ENCODE data around the gene APBA2. TPM values are rescaled to one million over a fixed set of nuclear protein-coding genes. Genes with fewer than 3 reads are reported as not detected.

APBA2 gene
- total and polyA plus RNA-seq, 2 of the 13 experiments (the other 11 are each of a cell fraction or from before 2014, with no cell fraction given) = 0.62 to 2.3 TPM

DNA sequence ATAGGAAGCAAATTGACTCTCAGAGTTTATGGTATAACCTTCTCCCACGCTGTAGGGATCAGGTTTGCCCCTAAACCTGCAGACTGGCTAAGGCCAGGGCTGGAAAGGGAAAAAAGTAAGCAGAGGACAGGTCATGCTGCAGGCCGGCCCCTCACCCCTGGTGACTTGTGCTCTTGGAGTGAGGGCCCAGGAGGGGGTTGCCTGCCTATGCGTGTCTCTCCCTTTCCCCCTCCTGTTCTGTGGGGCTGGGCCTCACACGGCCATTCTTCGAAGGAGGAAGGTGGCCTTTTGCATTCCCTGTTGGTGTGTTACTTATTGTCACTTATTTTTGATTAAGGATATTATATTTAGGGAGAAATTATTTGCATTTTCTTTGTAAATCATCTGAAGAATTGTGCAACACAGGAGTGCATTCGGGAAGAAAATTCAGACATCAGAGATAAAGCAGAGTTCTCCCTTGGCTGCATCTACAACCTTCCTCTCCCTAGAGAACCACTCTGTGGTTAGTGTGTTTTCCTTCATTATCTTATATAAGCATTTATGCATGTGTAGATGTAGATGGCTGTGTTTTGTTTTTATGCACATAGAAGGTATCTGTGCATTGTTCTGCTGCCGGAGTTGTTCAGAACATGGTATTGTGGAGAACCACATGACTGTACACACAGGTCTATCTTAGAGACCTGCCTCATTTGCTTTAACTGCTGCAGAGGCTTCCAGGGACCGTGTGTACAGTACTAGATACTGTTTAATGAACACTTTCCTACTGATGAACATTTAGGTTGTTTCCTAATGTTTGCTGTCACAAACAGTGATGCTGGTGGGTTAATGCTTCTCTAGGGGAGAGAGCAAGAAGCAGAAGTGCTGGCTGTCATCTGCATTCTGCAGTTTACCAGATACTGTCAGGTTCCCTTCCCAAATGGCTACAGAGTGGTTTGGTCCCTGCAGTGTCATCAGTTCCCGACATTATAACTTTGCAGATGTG, 133.5 kb downstream of the APBA2 start:
- BruUV-seq (replicated peaks) = no TSS peak
- Histone ChIP-seq H3K4me2 (ENCODE audit: low read depth, low read length) (no peak overlapping the region), H3K27ac (ENCODE audit: extremely low read length, insufficient read depth, low read length) (no peak overlapping the region), H3K4me1 (ENCODE audit: insufficient read depth, low read length) (no peaks in the 10 kb centered on the region), H3K36me3 (replicated peaks in 1 of 2; ENCODE audit: control insufficient read depth in 1 of 2, insufficient read depth in 2 of 2, low read length in 2 of 2) (no peaks in the 10 kb centered on the region), H2AFZ (ENCODE audit: low read length) (no peak overlapping the region), H3K9me3 (ENCODE audit: low read length) (no peaks in the 10 kb centered on the region), H4K20me1 (ENCODE audit: insufficient read depth, low read length) (no peaks in the 10 kb centered on the region), H3K9ac (ENCODE audit: insufficient read depth, low read depth, low read length) (no peak overlapping the region), H3K4me3 (replicated peaks in 1 of 3; ENCODE audit: insufficient read depth in 1 of 3, low read depth in 2 of 3, low read length in 3 of 3) (no peak overlapping the region), H3K79me2 (ENCODE audit: insufficient read depth, low read length) (no peaks in the 10 kb centered on the region), H3K27me3 (ENCODE audit: control insufficient read depth in 1 of 2, insufficient read depth in 2 of 2, low read length in 2 of 2) (no peaks in the 10 kb centered on the region)
- FAIRE-seq = no peak
- CTCF ChIA-PET (ENCODE audit: low intra/inter-chr PET ratio, low total read pairs) = no interaction called here
- 30% methylated on average over 7 of the region's 9 CpGs for WGBS (ENCODE audit: low lambda C conversion rate)
- intact Hi-C loops (cut with micrococcal nuclease; ENCODE audit: unreplicated experiment) = no loop called here
- in situ Hi-C loops (cut with HindIII; ENCODE audit: extremely low pct_ligation_motif_present, low pct_unique_long_range_greater_than_20kb) = no loop called here
- no peak for ATAC-seq
- POLR2A ChIA-PET = no interaction called here
- DNase-seq (ENCODE audit: low spot score) = no peak
- TF ChIP-seq ZNF431 (CRISPR knock-in tag; IDR thresholded peaks at IDR 0.05; ENCODE audit: borderline replicate concordance, low read depth) = no peak
- TF ChIP-seq GABPA (IDR thresholded peaks at IDR 0.05; ENCODE audit: low read depth, low read length) = no peak
- no peak for TF ChIP-seq GABPA (CRISPR knock-in tag; IDR thresholded peaks at IDR 0.05; ENCODE audit: low read depth)
- TF ChIP-seq, protein P1, sequence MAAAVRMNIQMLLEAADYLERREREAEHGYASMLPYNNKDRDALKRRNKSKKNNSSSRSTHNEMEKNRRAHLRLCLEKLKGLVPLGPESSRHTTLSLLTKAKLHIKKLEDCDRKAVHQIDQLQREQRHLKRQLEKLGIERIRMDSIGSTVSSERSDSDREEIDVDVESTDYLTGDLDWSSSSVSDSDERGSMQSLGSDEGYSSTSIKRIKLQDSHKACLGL (CRISPR knock-in tag; IDR thresholded peaks at IDR 0.05) = no peak
- TF ChIP-seq HNRNPL (IDR thresholded peaks at IDR 0.05; ENCODE audit: low read depth, low read length) = no peak
- no peak for TF ChIP-seq SMAD3 (CRISPR knock-in tag; IDR thresholded peaks at IDR 0.05)
- TF ChIP-seq ZNF558 (CRISPR knock-in tag; IDR thresholded peaks at IDR 0.05; ENCODE audit: borderline replicate concordance) = no peak
- TF ChIP-seq NONO (IDR thresholded peaks at IDR 0.05) = no peak
- TF ChIP-seq NONO (CRISPR knock-in tag; conservative IDR thresholded peaks at IDR 0.05) = no peak
- TF ChIP-seq XBP1 (CRISPR knock-in tag; IDR thresholded peaks at IDR 0.05) = no peak
- no peak for TF ChIP-seq ZMYM4 (CRISPR knock-in tag; IDR thresholded peaks at IDR 0.05)
- TF ChIP-seq, protein P2, sequence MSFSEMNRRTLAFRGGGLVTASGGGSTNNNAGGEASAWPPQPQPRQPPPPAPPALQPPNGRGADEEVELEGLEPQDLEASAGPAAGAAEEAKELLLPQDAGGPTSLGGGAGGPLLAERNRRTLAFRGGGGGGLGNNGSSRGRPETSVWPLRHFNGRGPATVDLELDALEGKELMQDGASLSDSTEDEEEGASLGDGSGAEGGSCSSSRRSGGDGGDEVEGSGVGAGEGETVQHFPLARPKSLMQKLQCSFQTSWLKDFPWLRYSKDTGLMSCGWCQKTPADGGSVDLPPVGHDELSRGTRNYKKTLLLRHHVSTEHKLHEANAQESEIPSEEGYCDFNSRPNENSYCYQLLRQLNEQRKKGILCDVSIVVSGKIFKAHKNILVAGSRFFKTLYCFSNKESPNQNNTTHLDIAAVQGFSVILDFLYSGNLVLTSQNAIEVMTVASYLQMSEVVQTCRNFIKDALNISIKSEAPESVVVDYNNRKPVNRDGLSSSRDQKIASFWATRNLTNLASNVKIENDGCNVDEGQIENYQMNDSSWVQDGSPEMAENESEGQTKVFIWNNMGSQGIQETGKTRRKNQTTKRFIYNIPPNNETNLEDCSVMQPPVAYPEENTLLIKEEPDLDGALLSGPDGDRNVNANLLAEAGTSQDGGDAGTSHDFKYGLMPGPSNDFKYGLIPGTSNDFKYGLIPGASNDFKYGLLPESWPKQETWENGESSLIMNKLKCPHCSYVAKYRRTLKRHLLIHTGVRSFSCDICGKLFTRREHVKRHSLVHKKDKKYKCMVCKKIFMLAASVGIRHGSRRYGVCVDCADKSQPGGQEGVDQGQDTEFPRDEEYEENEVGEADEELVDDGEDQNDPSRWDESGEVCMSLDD (CRISPR knock-in tag; IDR thresholded peaks at IDR 0.05; ENCODE audit: borderline replicate concordance) = no peak
- TF ChIP-seq RNF2 (conservative IDR thresholded peaks at IDR 0.05; ENCODE audit: low read depth) = no peak
- TF ChIP-seq FOXK2 (IDR thresholded peaks at IDR 0.05) = no peak
- no peak for TF ChIP-seq MED1 (CRISPR knock-in tag; IDR thresholded peaks at IDR 0.05)
- TF ChIP-seq, protein P3, sequence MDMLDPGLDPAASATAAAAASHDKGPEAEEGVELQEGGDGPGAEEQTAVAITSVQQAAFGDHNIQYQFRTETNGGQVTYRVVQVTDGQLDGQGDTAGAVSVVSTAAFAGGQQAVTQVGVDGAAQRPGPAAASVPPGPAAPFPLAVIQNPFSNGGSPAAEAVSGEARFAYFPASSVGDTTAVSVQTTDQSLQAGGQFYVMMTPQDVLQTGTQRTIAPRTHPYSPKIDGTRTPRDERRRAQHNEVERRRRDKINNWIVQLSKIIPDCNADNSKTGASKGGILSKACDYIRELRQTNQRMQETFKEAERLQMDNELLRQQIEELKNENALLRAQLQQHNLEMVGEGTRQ (IDR thresholded peaks at IDR 0.05; ENCODE audit: low read depth, low read length) = no peak
- TF ChIP-seq, protein P3 (CRISPR knock-in tag; IDR thresholded peaks at IDR 0.05; ENCODE audit: borderline replicate concordance) = no peak
- no peak for TF ChIP-seq NFYC (CRISPR knock-in tag; IDR thresholded peaks at IDR 0.05)
- TF ChIP-seq ZNF572 (CRISPR knock-in tag; IDR thresholded peaks at IDR 0.05) = no peak
- TF ChIP-seq GTF3A (CRISPR knock-in tag; conservative IDR thresholded peaks at IDR 0.05) = no peak

Data from HepG2 (cell line).